Measurements from ENCODE around the gene KSR1.

DNA sequence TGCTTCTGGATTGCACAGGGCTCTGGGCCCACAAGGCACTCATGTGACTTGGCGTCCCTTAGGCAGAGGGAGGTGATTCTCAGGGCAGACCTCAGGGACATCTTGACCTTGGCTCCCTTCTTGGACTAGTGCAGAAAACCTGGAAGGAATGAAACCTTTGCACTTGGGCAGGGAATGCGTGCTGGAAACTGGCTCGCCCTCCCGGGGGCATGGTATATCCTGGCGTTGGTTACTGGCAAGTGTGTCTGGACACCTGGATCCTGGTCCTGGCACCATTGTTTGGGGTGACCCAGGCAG, 111.3 kb downstream of the KSR1 start:
- TF ChIP-seq POLR2A (IDR thresholded peaks at IDR 0.05) (no peak), POLR2AphosphoS5 (IDR thresholded peaks at IDR 0.05) (no peak)
- TF ChIP-seq, protein P1, sequence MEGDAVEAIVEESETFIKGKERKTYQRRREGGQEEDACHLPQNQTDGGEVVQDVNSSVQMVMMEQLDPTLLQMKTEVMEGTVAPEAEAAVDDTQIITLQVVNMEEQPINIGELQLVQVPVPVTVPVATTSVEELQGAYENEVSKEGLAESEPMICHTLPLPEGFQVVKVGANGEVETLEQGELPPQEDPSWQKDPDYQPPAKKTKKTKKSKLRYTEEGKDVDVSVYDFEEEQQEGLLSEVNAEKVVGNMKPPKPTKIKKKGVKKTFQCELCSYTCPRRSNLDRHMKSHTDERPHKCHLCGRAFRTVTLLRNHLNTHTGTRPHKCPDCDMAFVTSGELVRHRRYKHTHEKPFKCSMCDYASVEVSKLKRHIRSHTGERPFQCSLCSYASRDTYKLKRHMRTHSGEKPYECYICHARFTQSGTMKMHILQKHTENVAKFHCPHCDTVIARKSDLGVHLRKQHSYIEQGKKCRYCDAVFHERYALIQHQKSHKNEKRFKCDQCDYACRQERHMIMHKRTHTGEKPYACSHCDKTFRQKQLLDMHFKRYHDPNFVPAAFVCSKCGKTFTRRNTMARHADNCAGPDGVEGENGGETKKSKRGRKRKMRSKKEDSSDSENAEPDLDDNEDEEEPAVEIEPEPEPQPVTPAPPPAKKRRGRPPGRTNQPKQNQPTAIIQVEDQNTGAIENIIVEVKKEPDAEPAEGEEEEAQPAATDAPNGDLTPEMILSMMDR (IDR thresholded peaks at IDR 0.05) = no peak

All from breast epithelium (tissue), 3 donors.